ENCODE data around the gene CCDC12.

- TF ChIP-seq CREB1 (IDR thresholded peaks at IDR 0.05; ENCODE audit: low read depth) = no peak
- no peak for TF ChIP-seq YY1 (IDR thresholded peaks at IDR 0.05; ENCODE audit: low read depth)
- TF ChIP-seq EP300 (IDR thresholded peaks at IDR 0.05; ENCODE audit: borderline replicate concordance) = no peak
- TF ChIP-seq, protein P1, sequence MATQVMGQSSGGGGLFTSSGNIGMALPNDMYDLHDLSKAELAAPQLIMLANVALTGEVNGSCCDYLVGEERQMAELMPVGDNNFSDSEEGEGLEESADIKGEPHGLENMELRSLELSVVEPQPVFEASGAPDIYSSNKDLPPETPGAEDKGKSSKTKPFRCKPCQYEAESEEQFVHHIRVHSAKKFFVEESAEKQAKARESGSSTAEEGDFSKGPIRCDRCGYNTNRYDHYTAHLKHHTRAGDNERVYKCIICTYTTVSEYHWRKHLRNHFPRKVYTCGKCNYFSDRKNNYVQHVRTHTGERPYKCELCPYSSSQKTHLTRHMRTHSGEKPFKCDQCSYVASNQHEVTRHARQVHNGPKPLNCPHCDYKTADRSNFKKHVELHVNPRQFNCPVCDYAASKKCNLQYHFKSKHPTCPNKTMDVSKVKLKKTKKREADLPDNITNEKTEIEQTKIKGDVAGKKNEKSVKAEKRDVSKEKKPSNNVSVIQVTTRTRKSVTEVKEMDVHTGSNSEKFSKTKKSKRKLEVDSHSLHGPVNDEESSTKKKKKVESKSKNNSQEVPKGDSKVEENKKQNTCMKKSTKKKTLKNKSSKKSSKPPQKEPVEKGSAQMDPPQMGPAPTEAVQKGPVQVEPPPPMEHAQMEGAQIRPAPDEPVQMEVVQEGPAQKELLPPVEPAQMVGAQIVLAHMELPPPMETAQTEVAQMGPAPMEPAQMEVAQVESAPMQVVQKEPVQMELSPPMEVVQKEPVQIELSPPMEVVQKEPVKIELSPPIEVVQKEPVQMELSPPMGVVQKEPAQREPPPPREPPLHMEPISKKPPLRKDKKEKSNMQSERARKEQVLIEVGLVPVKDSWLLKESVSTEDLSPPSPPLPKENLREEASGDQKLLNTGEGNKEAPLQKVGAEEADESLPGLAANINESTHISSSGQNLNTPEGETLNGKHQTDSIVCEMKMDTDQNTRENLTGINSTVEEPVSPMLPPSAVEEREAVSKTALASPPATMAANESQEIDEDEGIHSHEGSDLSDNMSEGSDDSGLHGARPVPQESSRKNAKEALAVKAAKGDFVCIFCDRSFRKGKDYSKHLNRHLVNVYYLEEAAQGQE (IDR thresholded peaks at IDR 0.05; ENCODE audit: low read depth) = no peak
- TF ChIP-seq, protein P2, sequence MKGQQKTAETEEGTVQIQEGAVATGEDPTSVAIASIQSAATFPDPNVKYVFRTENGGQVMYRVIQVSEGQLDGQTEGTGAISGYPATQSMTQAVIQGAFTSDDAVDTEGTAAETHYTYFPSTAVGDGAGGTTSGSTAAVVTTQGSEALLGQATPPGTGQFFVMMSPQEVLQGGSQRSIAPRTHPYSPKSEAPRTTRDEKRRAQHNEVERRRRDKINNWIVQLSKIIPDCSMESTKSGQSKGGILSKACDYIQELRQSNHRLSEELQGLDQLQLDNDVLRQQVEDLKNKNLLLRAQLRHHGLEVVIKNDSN (IDR thresholded peaks at IDR 0.05) = no peak
- TF ChIP-seq FOXM1 (IDR thresholded peaks at IDR 0.05; ENCODE audit: borderline replicate concordance, low read depth) = no peak
- TF ChIP-seq TAF1 (IDR thresholded peaks at IDR 0.05; ENCODE audit: low read depth) = no peak
- TF ChIP-seq TCF12 (IDR thresholded peaks at IDR 0.05; ENCODE audit: low read depth) = no peak
- TF ChIP-seq EGR1 (IDR thresholded peaks at IDR 0.05) = no peak
- TF ChIP-seq CEBPB (IDR thresholded peaks at IDR 0.05) = no peak
- no peak for TF ChIP-seq ZBTB7A (IDR thresholded peaks at IDR 0.05; ENCODE audit: low read depth)
- TF ChIP-seq RAD21 (IDR thresholded peaks at IDR 0.05; ENCODE audit: low read depth) = no peak
- TF ChIP-seq MAX (IDR thresholded peaks at IDR 0.05) = no peak
These were observed 34.8 kb upstream of the CCDC12 start for GRCh38 chr3:47011371-47011770.
